Body of pancreas (tissue), 4 donors: ENCODE measurements around the gene SPIN3.

ENCODE experiments used
- POLR2A ChIP-seq, 3 donors: fragments of 450-650 bp; IDR thresholded peaks; one replicate each; pipeline ENCODE4 v1.6.1; 2016; ENCODE audit warnings: antibody characterized with exemption in 3 of 3, mild to moderate bottlenecking in 2 of 3
- TF ChIP-seq, protein P1 (sequence below), 7 experiments: fragments of 450-650 bp in 4 of 7; fragments of 200-600 bp in 3 of 7; sonication (generic) in 3 of 7; IDR thresholded peaks; one replicate each; pipeline ENCODE4 v1.5.1; 2016 to 2019; ENCODE audit warnings: antibody characterized with exemption in 7 of 7

DNA sequence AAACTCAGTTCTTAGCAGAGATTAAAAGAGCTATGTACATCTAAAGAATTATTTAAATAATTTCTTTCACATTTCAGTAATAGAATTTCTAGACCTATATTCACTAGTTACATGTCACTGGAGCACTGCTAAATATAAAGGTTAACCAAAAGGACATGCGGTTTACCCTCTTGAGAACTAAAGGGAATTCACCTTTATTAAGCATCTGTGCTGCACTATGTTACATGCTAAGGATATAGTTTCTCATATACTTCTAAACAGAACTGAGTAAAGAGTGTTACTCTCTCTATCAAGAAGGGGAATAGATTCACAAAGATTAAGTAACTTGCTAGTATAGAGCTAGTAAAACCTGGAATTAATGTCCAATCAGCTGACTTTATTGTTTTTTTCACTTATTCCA lies 7.6 kb downstream of the SPIN3 start:
- TF ChIP-seq, protein P1, sequence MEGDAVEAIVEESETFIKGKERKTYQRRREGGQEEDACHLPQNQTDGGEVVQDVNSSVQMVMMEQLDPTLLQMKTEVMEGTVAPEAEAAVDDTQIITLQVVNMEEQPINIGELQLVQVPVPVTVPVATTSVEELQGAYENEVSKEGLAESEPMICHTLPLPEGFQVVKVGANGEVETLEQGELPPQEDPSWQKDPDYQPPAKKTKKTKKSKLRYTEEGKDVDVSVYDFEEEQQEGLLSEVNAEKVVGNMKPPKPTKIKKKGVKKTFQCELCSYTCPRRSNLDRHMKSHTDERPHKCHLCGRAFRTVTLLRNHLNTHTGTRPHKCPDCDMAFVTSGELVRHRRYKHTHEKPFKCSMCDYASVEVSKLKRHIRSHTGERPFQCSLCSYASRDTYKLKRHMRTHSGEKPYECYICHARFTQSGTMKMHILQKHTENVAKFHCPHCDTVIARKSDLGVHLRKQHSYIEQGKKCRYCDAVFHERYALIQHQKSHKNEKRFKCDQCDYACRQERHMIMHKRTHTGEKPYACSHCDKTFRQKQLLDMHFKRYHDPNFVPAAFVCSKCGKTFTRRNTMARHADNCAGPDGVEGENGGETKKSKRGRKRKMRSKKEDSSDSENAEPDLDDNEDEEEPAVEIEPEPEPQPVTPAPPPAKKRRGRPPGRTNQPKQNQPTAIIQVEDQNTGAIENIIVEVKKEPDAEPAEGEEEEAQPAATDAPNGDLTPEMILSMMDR (IDR thresholded peaks at IDR 0.05): no peak
- TF ChIP-seq POLR2A (IDR thresholded peaks at IDR 0.05): no peak
